Fibroblast of villous mesenchyme (primary cell): ENCODE measurements around the gene TOP1. TPM values are rescaled to one million over a fixed set of nuclear protein-coding genes. Genes with fewer than 3 reads are reported as not detected.

ENCODE experiments used
- DNase-seq: peaks from one replicate; pipeline ENCODE4 v3.0.0-alpha.2; 2010; ENCODE audit warnings: low read depth
- H3K4me3 ChIP-seq: 2 replicates; pipeline ENCODE4 v1.5.1; 2011; ENCODE audit warnings: low read depth, mild to moderate bottlenecking, low read length
- CTCF ChIP-seq: IDR thresholded peaks from 2 replicates; pipeline ENCODE4 v1.5.1; 2012; ENCODE audit warnings: low read depth, mild to moderate bottlenecking, low read length; ENCODE audit not compliant: insufficient read depth
- total RNA-seq: library from RNA; depleted of rRNA; stranded (reverse); fragments of >200 nt; gene quantifications from 2 replicates; pipeline ENCODE4 v1.2.3, GENCODE V29; 2012

TOP1 gene
- total RNA-seq, 1 donor, result 19.9 TPM

GRCh38 chr20:41101660-41102059 is 73.0 kb downstream of the TOP1 start:
- H3K4me3 ChIP-seq, result no peak overlapping the region
- TF ChIP-seq CTCF, result no peak
- DNase-seq, result peak; percentile 59

- no peak for TF ChIP-seq CTCF
- no peak overlapping the region for H3K4me3 ChIP-seq
- DNase-seq, result no peak
Measured at GRCh38 chr20:41108531-41108930, 79.9 kb downstream of the TOP1 start.

GRCh38 chr20:41110012-41110411 is 81.4 kb downstream of the TOP1 start:
- no peak for DNase-seq
- no peak overlapping the region for H3K4me3 ChIP-seq
- no peak for TF ChIP-seq CTCF

- no peak overlapping the region for H3K4me3 ChIP-seq
- no peak for TF ChIP-seq CTCF
- no peak for DNase-seq
Measured at GRCh38 chr20:41110930-41111577, 82.4 kb downstream of the TOP1 start.

- no peak overlapping the region for H3K4me3 ChIP-seq
- no peak for TF ChIP-seq CTCF
- DNase-seq, result no peak
Measured at GRCh38 chr20:41111578-41111951, 82.9 kb downstream of the TOP1 start.

GRCh38 chr20:41116282-41116956 is 87.8 kb downstream of the TOP1 start:
- no peak for DNase-seq
- H3K4me3 ChIP-seq, result no peak overlapping the region
- TF ChIP-seq CTCF, result no peak
